SH-SY5Y (cell line): ENCODE measurements around the gene C9orf78.

ENCODE experiments used
- GATA2 ChIP-seq: IDR thresholded peaks from 2 replicates; pipeline ENCODE4 v1.6.1; 2011; ENCODE audit warnings: mild to moderate bottlenecking, low read depth, low read length
- GATA3 ChIP-seq: IDR thresholded peaks from 2 replicates; pipeline ENCODE4 v1.6.1; 2011; ENCODE audit warnings: low read depth, mild to moderate bottlenecking, low read length, moderate library complexity

GRCh38 chr9:129786481-129786880 lies 48.6 kb downstream of the C9orf78 start:
- no peak for TF ChIP-seq GATA2
- TF ChIP-seq GATA3: no peak
